Transverse colon (tissue), 4 donors: ENCODE data around the gene SENP2. TPM values are rescaled to one million over a fixed set of nuclear protein-coding genes. Genes with fewer than 3 reads are reported as not detected.

Experiments used
- DNase-seq: peaks from one replicate; pipeline ENCODE4 v3.0.0-alpha.2; 2019
- H3K27ac ChIP-seq, 4 donors: fragments of 200-600 bp; sonication (generic); 2 replicates each; pipeline ENCODE4 v1.5.1; 2016 to 2018; ENCODE audit warnings: inconsistent platforms in 4 of 4
- H3K27me3 ChIP-seq: fragments of 200-600 bp; sonication (generic); 2 replicates; pipeline ENCODE4 v1.5.1; 2017; ENCODE audit warnings: inconsistent platforms
- H3K36me3 ChIP-seq, 4 donors: fragments of 200-600 bp; sonication (generic); 2 replicates each; pipeline ENCODE4 v1.5.1; 2017 to 2019; ENCODE audit warnings: inconsistent platforms in 4 of 4
- H3K4me1 ChIP-seq, 4 donors: fragments of 200-600 bp; sonication (generic); 2 replicates each; pipeline ENCODE4 v1.5.1; 2017 to 2020; ENCODE audit warnings: inconsistent platforms in 4 of 4
- H3K4me3 ChIP-seq, 4 donors: fragments of 200-600 bp; sonication (generic); 1 replicate in 1 of 4; 2 replicates in 3 of 4; pipeline versions ENCODE4 v1.5.1 to v1.6.1; 2017 to 2019; ENCODE audit warnings: inconsistent platforms in 4 of 4
- H3K9me3 ChIP-seq, 2 donors: fragments of 200-600 bp; sonication (generic); 2 replicates each; pipeline ENCODE4 v1.5.1; 2017 to 2019; ENCODE audit warnings: inconsistent platforms in 2 of 2
- EP300 ChIP-seq: sonication (generic); formaldehyde crosslinking; IDR thresholded peaks from one replicate; pipeline ENCODE4 v1.6.1; 2017; ENCODE audit warnings: antibody characterized with exemption, low read depth
- POLR2A ChIP-seq: fragments of 450-650 bp; IDR thresholded peaks from one replicate; pipeline ENCODE4 v1.6.1; 2016; ENCODE audit warnings: antibody characterized with exemption, mild to moderate bottlenecking, moderate library complexity
- POLR2AphosphoS5 ChIP-seq, 3 donors: sonication (generic); formaldehyde crosslinking; IDR thresholded peaks; one replicate each; pipeline ENCODE4 v1.6.1; 2016; ENCODE audit warnings: antibody characterized with exemption in 3 of 3
- WGBS, 2 donors: methylation state at CpG; one replicate each; pipeline ENCODE4 v1.1.5; 2018; ENCODE audit warnings: low coverage in 1 of 2; 5-methylcytosine and 5-hydroxymethylcytosine counted together
- in situ Hi-C, 4 donors: fragments of 200-750 bp; cut with MboI; loops; one replicate each; pipeline versions ENCODE4 v1.15.0 to v1.15.1; 2017; ENCODE audit warnings: low sequenced_read_pairs in 3 of 4, low pct_ligation_motif_present in 1 of 4, low pct_unique_long_range_greater_than_20kb in 1 of 4
- intact Hi-C: fragments of 100-400 bp; cut with DNase I; formaldehyde crosslinking; loops from one replicate; pipeline ENCODE4 v1.15.1; 2023; ENCODE audit warnings: low total_unique reads
- total RNA-seq, 4 donors: library from RNA; depleted of rRNA; stranded (reverse); fragments of >200 nt; gene quantifications; one replicate each; pipeline ENCODE4 v1.1.0, GENCODE V29; 2016
- TF ChIP-seq, protein P1 (sequence below), 5 experiments: fragments of 200-600 bp in 3 of 5; fragments of 450-650 bp in 2 of 5; sonication (generic) in 3 of 5; IDR thresholded peaks; 1 replicate in 2 of 5; 2 replicates in 3 of 5; pipeline ENCODE4 v1.5.1; 2016 to 2017; ENCODE audit warnings: antibody characterized with exemption in 5 of 5, inconsistent platforms in 3 of 5, mild to moderate bottlenecking in 2 of 5, moderate library complexity in 1 of 5

The SENP2 gene
- total RNA-seq, 4 donors from 2014 or later, result 4.0 to 28.4 (median 18.4) TPM

DNA sequence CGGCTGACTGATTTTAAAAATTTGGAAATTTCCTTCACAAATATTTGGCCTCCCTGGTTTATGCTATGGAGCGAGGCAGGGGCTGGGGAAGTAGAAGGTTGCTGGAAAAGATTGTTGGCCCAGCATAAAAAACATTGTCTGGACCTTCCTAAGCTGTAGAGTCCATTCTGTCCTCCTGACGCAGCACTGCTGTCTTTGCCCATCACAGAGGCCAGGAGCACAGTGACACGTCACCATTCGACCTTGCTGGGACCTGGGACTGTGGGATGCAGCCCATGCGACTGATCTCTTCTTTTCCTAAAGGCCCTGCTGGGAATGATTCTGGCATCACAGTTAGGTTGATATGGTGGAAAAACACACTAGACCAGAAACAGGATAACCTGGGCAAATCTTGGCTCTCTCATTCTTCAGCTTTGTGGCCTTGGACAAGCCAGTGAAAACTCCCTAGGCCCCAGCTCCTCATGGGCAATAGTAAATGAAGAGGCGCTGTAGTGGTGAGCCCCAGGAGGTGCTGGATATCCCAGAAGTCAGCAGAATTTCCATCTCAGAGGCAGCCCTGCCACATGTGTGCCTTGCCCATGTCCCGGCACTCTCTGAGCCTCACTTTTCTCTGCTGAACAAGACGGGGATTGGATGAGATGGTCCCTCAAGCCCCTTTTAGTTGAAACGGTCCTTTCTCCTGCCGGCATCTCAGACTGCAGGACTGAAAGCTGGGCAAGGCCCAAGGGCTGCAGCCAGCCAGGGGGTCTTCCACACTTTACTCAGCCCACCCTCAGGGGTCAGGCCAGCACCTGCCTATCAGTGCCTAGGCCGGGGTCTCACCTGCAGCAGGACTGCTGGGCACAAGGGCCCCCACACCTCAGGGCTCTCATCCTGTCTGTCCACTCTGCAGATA lies 69.6 kb downstream of the SENP2 start:
- 83 to 93% methylated on average over 3 to 12 of the region's 12 CpGs for WGBS, 2 donors
- DNase-seq, result no peak
- no peaks in the 10 kb centered on the region for H3K36me3 ChIP-seq
- peak overlapping the region; percentile 48 to 81 (median 59) for H3K27ac ChIP-seq
- H3K4me3 ChIP-seq, result no peak overlapping the region
- in situ Hi-C loops (no loop called here), intact Hi-C loops (no loop called here)
- peaks cover 3 to 18% (median 17%) of the 10 kb centered on the region in 4 donors for H3K4me1 ChIP-seq
- no peaks in the 10 kb centered on the region for H3K9me3 ChIP-seq
- TF ChIP-seq POLR2A, result no peak
- TF ChIP-seq POLR2AphosphoS5 (IDR thresholded peaks at IDR 0.05), result no peak
- TF ChIP-seq, protein P1, sequence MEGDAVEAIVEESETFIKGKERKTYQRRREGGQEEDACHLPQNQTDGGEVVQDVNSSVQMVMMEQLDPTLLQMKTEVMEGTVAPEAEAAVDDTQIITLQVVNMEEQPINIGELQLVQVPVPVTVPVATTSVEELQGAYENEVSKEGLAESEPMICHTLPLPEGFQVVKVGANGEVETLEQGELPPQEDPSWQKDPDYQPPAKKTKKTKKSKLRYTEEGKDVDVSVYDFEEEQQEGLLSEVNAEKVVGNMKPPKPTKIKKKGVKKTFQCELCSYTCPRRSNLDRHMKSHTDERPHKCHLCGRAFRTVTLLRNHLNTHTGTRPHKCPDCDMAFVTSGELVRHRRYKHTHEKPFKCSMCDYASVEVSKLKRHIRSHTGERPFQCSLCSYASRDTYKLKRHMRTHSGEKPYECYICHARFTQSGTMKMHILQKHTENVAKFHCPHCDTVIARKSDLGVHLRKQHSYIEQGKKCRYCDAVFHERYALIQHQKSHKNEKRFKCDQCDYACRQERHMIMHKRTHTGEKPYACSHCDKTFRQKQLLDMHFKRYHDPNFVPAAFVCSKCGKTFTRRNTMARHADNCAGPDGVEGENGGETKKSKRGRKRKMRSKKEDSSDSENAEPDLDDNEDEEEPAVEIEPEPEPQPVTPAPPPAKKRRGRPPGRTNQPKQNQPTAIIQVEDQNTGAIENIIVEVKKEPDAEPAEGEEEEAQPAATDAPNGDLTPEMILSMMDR (IDR thresholded peaks at IDR 0.05), result no peak
- TF ChIP-seq EP300, result no peak
- H3K27me3 ChIP-seq, result no peaks in the 10 kb centered on the region

DNA sequence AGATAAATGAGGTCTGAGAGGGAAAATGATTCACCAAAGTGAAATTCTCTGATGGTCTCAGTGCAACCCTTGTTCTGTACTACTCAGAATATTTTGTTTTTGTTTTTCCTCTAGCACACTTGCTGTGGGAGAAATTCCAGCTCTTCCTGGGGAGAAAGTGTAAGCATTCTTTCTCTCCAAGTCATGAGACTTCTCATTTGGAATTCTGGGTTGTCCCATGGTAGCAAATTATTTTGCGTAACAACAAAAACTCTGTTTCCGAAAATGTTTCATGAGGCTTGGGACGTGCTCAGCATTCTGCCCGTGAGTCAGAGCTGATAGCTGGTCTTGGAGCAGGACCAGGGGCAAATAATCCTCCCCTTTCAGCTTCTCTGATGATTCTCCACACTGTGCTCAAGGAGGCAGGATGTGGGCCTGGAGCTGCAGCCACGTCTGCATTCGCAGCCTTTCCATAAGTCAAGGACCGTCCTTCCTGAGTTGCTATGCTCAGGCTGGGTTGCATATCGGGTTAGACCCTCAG lies 70.3 kb downstream of the SENP2 start:
- Histone ChIP-seq H3K9me3 (no peaks in the 10 kb centered on the region), H3K27me3 (no peaks in the 10 kb centered on the region), H3K4me3 (no peak overlapping the region), H3K27ac (peak overlapping the region; percentile 48 to 81 (median 59)), H3K36me3 (no peaks in the 10 kb centered on the region), H3K4me1 (peaks cover 3 to 19% (median 17%) of the 10 kb centered on the region in 4 donors)
- TF ChIP-seq EP300 (no peak), POLR2A (peak; percentile 18), POLR2AphosphoS5 (IDR thresholded peaks at IDR 0.05) (peak; percentile 30 to 63 (median 50))
- TF ChIP-seq, protein P1 (IDR thresholded peaks at IDR 0.05), result no peak
- DNase-seq, result peak; percentile 30
- intact Hi-C loops, result no loop called here
- 60 to 63% methylated on average over 2 to 8 of the region's 8 CpGs for WGBS, 2 donors
- in situ Hi-C loops, result no loop called here

DNA sequence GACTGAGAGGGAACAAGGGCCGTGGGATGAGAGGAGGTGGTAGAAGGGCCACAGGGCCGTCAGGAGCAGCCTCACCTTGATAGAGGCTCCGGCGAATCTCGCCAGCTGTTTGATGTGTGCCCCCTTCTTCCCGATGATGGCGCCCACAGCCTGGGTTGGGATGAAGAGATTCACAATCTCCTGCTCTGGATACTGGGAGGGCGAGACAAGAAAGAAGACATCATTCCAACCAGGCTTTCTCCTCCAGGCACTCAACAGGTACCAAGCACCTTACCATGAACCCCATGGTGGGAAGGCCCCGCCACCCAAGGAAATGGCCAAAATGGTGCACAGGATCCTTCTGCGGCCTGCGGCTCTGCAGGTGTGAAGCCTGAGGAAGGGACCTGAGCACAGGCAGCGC lies 71.1 kb downstream of the SENP2 start:
- Histone ChIP-seq H3K9me3 (no peaks in the 10 kb centered on the region), H3K27me3 (no peaks in the 10 kb centered on the region), H3K36me3 (no peaks in the 10 kb centered on the region), H3K27ac (peak overlapping the region; percentile 48 to 81 (median 58)), H3K4me3 (no peak overlapping the region), H3K4me1 (peaks cover 3 to 19% (median 17%) of the 10 kb centered on the region in 4 donors)
- 92% methylated on average over 12 of the region's 12 CpGs; no CpG with 5 or more reads in 1 of the 2 donors for WGBS, 2 donors
- intact Hi-C loops, result no loop called here
- TF ChIP-seq POLR2AphosphoS5 (IDR thresholded peaks at IDR 0.05), result no peak
- no peak for TF ChIP-seq POLR2A
- no peak for TF ChIP-seq EP300
- TF ChIP-seq, protein P1 (IDR thresholded peaks at IDR 0.05), result no peak
- in situ Hi-C loops, result no loop called here
- DNase-seq, result no peak

DNA sequence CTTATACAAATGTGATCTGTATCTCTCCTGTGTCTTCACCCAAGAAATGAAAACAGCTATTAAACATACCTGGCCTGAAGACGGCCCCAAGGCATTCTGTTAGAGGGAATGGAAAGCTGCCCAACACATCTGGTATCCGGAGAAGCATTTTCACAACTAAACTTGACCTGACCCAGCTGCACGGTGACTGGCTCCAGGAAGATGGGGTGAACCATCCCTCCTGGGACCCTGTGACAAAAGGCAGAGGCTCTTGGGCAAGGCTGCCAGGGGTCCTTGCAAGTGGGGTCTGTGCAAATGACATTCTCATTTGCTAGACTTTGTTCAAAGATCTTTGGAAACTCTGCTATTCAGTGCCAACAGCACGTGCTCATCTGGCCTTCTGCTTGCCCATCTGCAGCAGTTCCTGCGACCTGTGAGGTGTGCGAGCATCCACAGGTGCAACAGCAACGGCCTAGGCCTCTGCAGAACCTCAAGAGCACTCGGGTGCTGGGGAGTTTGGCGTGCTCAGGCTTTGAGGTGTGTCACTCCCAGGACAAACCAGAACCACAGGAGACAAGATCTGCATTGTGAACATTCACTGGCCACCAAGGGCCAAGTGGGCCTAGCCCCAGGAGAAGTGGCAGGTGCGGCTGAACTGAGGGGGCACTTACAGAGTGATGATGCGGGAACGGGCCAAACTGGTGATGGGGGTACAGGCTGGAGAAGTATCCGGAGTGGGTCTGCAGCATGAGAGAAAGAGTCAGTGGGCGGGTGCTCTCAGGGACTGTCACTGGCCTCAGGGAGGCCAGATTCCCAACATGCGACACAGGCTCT lies 71.8 kb downstream of the SENP2 start:
- in situ Hi-C loops, result no loop called here
- 90% methylated on average over 15 of the region's 15 CpGs; no CpG with 5 or more reads in 1 of the 2 donors for WGBS, 2 donors
- no peaks in the 10 kb centered on the region for H3K36me3 ChIP-seq

More for the DNA sequence above, 71.8 kb downstream of the SENP2 start:
- no peak overlapping the region for H3K4me3 ChIP-seq
- TF ChIP-seq EP300 (no peak), POLR2AphosphoS5 (IDR thresholded peaks at IDR 0.05) (no peak), POLR2A (no peak)
- TF ChIP-seq, protein P1 (IDR thresholded peaks at IDR 0.05), result no peak
- peaks cover 3 to 19% (median 17%) of the 10 kb centered on the region in 4 donors for H3K4me1 ChIP-seq
- intact Hi-C loops, result no loop called here
- no peak for DNase-seq
- peak overlapping the region; percentile 48 to 81 (median 58) for H3K27ac ChIP-seq
- no peaks in the 10 kb centered on the region for H3K9me3 ChIP-seq
- H3K27me3 ChIP-seq, result no peaks in the 10 kb centered on the region
